ENCODE data around the gene RHBDF1. TPM values are rescaled to one million over a fixed set of nuclear protein-coding genes. Genes with fewer than 3 reads are reported as not detected.

RHBDF1 gene
- total and polyA plus RNA-seq, 12 donors, result 2.3 to 55.7 (median 7.6) TPM

DNA sequence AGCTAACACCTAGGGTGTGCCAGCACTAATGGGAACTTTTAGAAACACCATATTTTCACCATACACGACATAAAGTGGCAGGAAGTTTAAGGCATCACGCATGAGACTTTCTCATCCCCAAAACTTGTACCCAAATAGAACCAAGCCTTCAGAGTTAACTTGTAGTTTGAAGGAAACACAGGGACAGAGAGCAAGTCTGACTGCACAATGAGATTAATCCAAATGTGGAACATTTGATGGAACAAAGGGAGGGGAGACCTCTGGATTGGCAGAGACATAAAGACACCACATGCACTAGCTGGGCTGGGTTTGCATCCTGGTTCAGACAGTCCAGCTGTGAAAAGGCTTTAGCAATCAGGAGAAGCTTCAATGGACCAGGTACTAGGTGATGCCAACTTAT lies 41.9 kb upstream of the RHBDF1 start:
- H3K9me3 ChIP-seq (replicated peaks in 1 of 3), result no peaks in the 10 kb centered on the region
- H3K27me3 ChIP-seq, result no peaks in the 10 kb centered on the region
- intact Hi-C loops (cut with DNase I), result no loop called here
- DNase-seq, result no peak
- 92 to 97% (median 95%) methylated on average over 2 of the region's 2 CpGs for WGBS, 4 donors
- no peak overlapping the region for H3K27ac ChIP-seq
- TF ChIP-seq, protein P1, sequence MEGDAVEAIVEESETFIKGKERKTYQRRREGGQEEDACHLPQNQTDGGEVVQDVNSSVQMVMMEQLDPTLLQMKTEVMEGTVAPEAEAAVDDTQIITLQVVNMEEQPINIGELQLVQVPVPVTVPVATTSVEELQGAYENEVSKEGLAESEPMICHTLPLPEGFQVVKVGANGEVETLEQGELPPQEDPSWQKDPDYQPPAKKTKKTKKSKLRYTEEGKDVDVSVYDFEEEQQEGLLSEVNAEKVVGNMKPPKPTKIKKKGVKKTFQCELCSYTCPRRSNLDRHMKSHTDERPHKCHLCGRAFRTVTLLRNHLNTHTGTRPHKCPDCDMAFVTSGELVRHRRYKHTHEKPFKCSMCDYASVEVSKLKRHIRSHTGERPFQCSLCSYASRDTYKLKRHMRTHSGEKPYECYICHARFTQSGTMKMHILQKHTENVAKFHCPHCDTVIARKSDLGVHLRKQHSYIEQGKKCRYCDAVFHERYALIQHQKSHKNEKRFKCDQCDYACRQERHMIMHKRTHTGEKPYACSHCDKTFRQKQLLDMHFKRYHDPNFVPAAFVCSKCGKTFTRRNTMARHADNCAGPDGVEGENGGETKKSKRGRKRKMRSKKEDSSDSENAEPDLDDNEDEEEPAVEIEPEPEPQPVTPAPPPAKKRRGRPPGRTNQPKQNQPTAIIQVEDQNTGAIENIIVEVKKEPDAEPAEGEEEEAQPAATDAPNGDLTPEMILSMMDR (IDR thresholded peaks at IDR 0.05), result no peak
- no peak for TF ChIP-seq POLR2A (IDR thresholded peaks at IDR 0.05)
- no peak overlapping the region for H3K4me3 ChIP-seq
- peaks cover 9 to 17% of the 10 kb centered on the region in 2 donors for H3K4me1 ChIP-seq (replicated peaks in 1 of 2)
- H3K36me3 ChIP-seq (replicated peaks in 1 of 2), result peaks cover 0 to 42% of the 10 kb centered on the region in 2 donors

DNA sequence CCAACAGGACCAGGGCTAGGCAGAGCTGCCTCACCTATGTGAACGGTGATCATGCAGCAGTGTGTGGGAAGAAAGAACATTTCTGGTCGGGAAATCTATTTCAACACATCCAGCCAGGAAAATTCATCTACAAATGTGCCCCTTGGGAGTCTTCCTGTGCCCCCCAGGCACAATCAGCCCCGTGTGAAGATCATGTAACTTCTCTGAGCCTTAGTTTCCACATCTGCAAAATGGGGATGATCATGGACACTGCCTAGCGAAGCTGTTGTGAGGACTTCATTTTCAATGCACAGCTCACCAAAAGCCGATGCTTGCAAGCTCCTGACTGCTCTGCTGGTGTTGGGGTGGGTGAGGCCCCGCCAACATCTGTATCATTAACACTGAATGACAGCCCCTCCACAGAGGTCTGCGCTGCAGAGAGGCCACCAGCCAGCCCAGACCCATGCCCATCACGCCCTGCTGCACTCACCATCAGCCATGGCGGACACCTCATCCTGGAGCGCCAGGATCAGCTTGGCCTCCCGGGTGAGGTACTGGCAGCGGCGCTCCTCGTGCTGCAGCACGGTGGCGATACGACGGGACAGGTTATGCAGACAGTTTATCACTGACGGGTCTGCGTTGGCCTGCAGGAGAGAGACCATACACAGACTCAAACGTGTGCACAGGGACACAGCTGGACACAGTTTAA lies 39.9 kb upstream of the RHBDF1 start:
- H3K36me3 ChIP-seq (replicated peaks in 1 of 2), result peaks cover 0 to 46% of the 10 kb centered on the region in 2 donors
- no peaks in the 10 kb centered on the region for H3K27me3 ChIP-seq
- H3K4me3 ChIP-seq, result no peak overlapping the region
- TF ChIP-seq, protein P1 (IDR thresholded peaks at IDR 0.05), result no peak
- no peak for TF ChIP-seq POLR2A (IDR thresholded peaks at IDR 0.05)
- H3K4me1 ChIP-seq (replicated peaks in 1 of 2), result peaks cover 9 to 13% of the 10 kb centered on the region in 2 donors
- DNase-seq, result no peak
- no peak overlapping the region for H3K27ac ChIP-seq
- WGBS, 4 donors, result 90 to 93% (median 93%) methylated on average over 16 to 21 of the region's 21 CpGs
- intact Hi-C loops (cut with DNase I), result no loop called here
- no peaks in the 10 kb centered on the region for H3K9me3 ChIP-seq (replicated peaks in 1 of 3)

DNA sequence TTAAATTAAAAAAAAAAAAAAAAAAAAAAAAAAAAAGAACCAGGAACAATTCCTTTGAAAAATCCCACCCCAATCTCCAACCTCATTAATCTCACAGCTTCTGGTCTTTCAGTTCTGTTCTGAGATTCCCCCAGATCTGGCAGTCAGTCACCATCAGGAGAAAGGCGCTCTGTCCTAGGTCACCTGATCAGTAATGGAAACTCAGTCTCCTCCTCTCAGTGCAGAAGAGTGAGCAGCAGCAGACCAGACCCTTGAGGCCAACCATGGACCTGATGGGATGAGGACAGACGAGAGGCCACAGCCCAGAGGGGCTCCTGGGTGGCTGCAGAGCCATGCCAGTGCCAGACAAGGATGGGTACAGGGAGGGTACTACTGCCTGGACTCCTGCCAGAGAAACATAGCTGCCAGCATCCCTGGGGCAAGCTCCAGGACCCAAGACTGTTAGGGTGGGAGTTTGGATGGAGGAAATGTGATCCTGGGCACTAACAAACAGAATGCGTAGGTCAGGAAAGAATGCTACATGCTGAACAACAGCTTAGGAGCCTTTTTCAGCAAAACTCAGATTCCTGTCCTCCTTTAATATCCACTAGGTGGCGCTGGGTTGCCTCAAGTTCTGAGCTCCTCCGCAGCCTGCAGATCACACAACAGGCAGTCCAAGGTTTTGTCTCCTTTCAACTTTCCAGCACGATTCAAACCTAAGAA lies 34.3 kb upstream of the RHBDF1 start:
- TF ChIP-seq, protein P1 (IDR thresholded peaks at IDR 0.05), result peak; percentile 75 to 85 (median 80)
- no peak for TF ChIP-seq POLR2A (IDR thresholded peaks at IDR 0.05)
- no peak overlapping the region for H3K4me3 ChIP-seq
- peaks cover 0 to 29% of the 10 kb centered on the region in 2 donors for H3K36me3 ChIP-seq (replicated peaks in 1 of 2)
- WGBS, 4 donors, result 18 to 27% (median 23%) methylated on average over 5 to 6 of the region's 6 CpGs
- H3K4me1 ChIP-seq (replicated peaks in 1 of 2), result peaks cover 0 to 12% of the 10 kb centered on the region in 2 donors
- no peak overlapping the region for H3K27ac ChIP-seq
- no peaks in the 10 kb centered on the region for H3K9me3 ChIP-seq (replicated peaks in 1 of 3)
- no peaks in the 10 kb centered on the region for H3K27me3 ChIP-seq
- DNase-seq, result peak; percentile 62 to 86 (median 77)
- intact Hi-C loops (cut with DNase I), result loop anchor here (5.0 kb wide), 2 partner anchors 76 to 81 kb away; partner anchors contain the start of gene HBQ1 (in 1 of the 2)

DNA sequence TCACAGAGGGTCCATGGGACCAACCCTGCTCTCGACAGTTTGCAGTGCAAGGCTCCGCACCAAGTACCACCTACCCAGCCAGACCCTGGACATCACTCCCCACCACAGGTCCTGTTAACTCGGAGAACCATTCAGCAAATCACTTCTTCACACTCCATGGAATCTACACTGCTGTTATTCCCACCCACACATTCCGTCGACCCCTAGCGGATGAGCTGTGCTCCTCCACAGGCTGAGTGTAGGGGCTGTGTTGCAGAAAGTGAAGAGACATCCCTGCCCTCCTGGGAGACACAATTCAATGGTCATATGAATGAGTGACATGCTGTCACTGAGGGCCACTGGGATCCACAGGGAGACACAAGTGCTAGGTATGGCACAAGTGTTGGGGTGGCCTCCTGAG lies 33.1 kb upstream of the RHBDF1 start:
- Histone ChIP-seq H3K4me1 (replicated peaks in 1 of 2) (peaks cover 0 to 17% of the 10 kb centered on the region in 2 donors), H3K36me3 (replicated peaks in 1 of 2) (peaks cover 0 to 19% of the 10 kb centered on the region in 2 donors), H3K4me3 (no peak overlapping the region), H3K27me3 (no peaks in the 10 kb centered on the region), H3K9me3 (replicated peaks in 1 of 3) (no peaks in the 10 kb centered on the region), H3K27ac (no peak overlapping the region)
- WGBS, 4 donors, result 92 to 98% (median 95%) methylated on average over 6 of the region's 6 CpGs
- intact Hi-C loops (cut with DNase I), result loop anchor here (5.0 kb wide), 2 partner anchors 77 to 82 kb away; partner anchors contain the start of gene HBQ1 (in 1 of the 2)
- no peak for TF ChIP-seq POLR2A (IDR thresholded peaks at IDR 0.05)
- TF ChIP-seq, protein P1 (IDR thresholded peaks at IDR 0.05), result no peak
- no peak for DNase-seq
